ENCODE results near the gene GALP.
A peak's percentile ranks its signal among the peaks of the same experiment; 100 is the strongest.

The GALP gene

DNA sequence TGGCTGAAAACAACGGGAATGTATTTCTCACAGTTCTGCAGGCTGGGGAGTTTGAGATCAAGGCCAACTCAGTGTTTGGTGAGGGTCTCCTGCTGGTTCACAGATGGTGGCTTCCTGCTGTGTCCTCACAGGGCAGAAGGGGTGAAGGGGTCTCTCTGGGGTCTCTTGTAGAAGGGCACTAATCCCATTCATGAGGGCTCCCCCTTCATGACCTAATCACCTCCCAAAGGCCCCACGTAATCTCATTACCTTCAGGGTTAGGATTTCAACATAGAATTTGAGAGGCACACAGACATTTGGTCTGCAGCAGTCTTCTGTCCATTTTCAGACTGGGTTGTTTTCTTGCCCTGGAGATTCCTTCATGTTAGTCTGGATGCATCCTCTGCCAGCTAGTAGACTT is 23.2 kb upstream of the GALP start:
- TF ChIP-seq, protein P1, sequence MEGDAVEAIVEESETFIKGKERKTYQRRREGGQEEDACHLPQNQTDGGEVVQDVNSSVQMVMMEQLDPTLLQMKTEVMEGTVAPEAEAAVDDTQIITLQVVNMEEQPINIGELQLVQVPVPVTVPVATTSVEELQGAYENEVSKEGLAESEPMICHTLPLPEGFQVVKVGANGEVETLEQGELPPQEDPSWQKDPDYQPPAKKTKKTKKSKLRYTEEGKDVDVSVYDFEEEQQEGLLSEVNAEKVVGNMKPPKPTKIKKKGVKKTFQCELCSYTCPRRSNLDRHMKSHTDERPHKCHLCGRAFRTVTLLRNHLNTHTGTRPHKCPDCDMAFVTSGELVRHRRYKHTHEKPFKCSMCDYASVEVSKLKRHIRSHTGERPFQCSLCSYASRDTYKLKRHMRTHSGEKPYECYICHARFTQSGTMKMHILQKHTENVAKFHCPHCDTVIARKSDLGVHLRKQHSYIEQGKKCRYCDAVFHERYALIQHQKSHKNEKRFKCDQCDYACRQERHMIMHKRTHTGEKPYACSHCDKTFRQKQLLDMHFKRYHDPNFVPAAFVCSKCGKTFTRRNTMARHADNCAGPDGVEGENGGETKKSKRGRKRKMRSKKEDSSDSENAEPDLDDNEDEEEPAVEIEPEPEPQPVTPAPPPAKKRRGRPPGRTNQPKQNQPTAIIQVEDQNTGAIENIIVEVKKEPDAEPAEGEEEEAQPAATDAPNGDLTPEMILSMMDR (IDR thresholded peaks at IDR 0.05; ENCODE audit: low read depth, low read length, poor library complexity, severe bottlenecking): no peak
- TF ChIP-seq EZH2phosphoT487 (IDR thresholded peaks at IDR 0.05; ENCODE audit: borderline replicate concordance, low read length): no peak
- no peak overlapping the region for H3K27ac ChIP-seq (ENCODE audit: low read depth, low read length)
- H3K4me2 ChIP-seq (ENCODE audit: low read length): no peak overlapping the region
- H3K4me1 ChIP-seq (ENCODE audit: control insufficient read depth, low read length): no peaks in the 10 kb centered on the region
- peaks cover 25% of the 10 kb centered on the region for H3K79me2 ChIP-seq (ENCODE audit: control insufficient read depth, low read length)
- peaks cover 27% of the 10 kb centered on the region for H3K36me3 ChIP-seq (ENCODE audit: control insufficient read depth, low read length)
- H3K9me3 ChIP-seq (ENCODE audit: control insufficient read depth, insufficient read depth, low read length): no peaks in the 10 kb centered on the region
- no peaks in the 10 kb centered on the region for H4K20me1 ChIP-seq (ENCODE audit: control insufficient read depth, insufficient read depth, low read depth, low read length)
- H3K27me3 ChIP-seq (ENCODE audit: control insufficient read depth, low read length): no peaks in the 10 kb centered on the region
- no peaks in the 10 kb centered on the region for H3K9me2 ChIP-seq (replicated peaks; ENCODE audit: control insufficient read depth, low read length)
- no peaks in the 10 kb centered on the region for H3F3A ChIP-seq (ENCODE audit: control insufficient read depth, insufficient read depth)
- no peak overlapping the region for H3K4me3 ChIP-seq (ENCODE audit: low read length)

DNA sequence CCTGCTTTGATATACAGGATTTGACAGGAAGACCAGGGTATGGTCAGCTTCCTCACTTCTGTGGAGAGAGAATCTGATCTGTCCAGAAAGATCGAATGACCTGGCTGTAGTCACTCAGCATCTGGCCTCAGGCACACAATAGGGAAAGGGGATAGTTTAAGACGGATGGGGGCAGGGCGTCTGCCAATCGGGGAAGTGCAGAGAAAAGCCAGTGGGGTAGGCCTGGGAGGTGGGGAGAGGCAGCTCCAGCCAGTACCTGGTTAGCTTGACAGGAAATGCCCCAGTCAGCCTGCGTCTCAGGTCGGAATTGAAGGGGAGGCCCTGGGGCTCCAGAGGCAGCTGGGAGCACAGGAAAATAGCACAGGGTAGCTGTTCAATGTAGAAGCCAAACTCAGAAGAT is 22.3 kb upstream of the GALP start:
- H3K27me3 ChIP-seq (ENCODE audit: control insufficient read depth, low read length): no peaks in the 10 kb centered on the region
- no peak overlapping the region for H3K4me2 ChIP-seq (ENCODE audit: low read length)
- no peaks in the 10 kb centered on the region for H4K20me1 ChIP-seq (ENCODE audit: control insufficient read depth, insufficient read depth, low read depth, low read length)
- H3K4me1 ChIP-seq (ENCODE audit: control insufficient read depth, low read length): no peaks in the 10 kb centered on the region
- TF ChIP-seq EZH2phosphoT487 (IDR thresholded peaks at IDR 0.05; ENCODE audit: borderline replicate concordance, low read length): no peak
- no peak overlapping the region for H3K27ac ChIP-seq (ENCODE audit: low read depth, low read length)
- peaks cover 21% of the 10 kb centered on the region for H3K36me3 ChIP-seq (ENCODE audit: control insufficient read depth, low read length)
- H3K79me2 ChIP-seq (ENCODE audit: control insufficient read depth, low read length): peaks cover 25% of the 10 kb centered on the region
- H3F3A ChIP-seq (ENCODE audit: control insufficient read depth, insufficient read depth): no peaks in the 10 kb centered on the region
- no peaks in the 10 kb centered on the region for H3K9me3 ChIP-seq (ENCODE audit: control insufficient read depth, insufficient read depth, low read length)
- no peak overlapping the region for H3K4me3 ChIP-seq (ENCODE audit: low read length)
- H3K9me2 ChIP-seq (replicated peaks; ENCODE audit: control insufficient read depth, low read length): no peaks in the 10 kb centered on the region

DNA sequence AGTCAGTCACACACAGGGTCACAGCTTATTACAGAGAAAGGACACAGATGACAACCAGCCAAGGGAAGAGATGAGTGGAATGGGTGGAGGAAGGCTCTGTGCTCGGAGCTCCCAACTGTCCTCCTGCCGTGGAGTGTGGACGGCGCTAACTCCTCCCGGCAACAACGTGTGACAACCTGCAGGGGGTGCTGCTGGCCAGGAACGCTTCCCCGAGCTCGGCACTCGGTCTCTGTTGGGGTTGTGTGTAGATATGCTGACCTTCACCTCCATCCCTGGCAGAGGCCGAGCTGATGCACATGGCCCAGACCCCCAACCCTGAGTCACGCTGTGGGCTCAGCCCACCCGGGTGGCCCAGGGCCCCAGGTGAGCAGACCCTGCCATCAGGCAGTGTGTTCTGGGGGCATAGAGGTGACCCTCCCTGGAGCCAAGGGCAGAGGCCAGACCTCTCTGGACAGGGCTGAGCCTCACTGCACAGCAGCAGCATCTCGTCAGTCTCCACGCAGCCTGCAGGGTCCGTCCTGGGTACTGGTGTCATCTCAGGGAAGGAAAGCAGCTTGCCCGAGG is 20.6 kb upstream of the GALP start:
- TF ChIP-seq, protein P1 (IDR thresholded peaks at IDR 0.05; ENCODE audit: low read depth, low read length, poor library complexity, severe bottlenecking): peak; percentile 50
- no peak for TF ChIP-seq EZH2phosphoT487 (IDR thresholded peaks at IDR 0.05; ENCODE audit: borderline replicate concordance, low read length)
- Histone ChIP-seq H3K4me1 (ENCODE audit: control insufficient read depth, low read length) (no peaks in the 10 kb centered on the region), H3F3A (ENCODE audit: control insufficient read depth, insufficient read depth) (no peaks in the 10 kb centered on the region), H3K9me3 (ENCODE audit: control insufficient read depth, insufficient read depth, low read length) (no peaks in the 10 kb centered on the region), H3K4me2 (ENCODE audit: low read length) (no peak overlapping the region), H4K20me1 (ENCODE audit: control insufficient read depth, insufficient read depth, low read depth, low read length) (no peaks in the 10 kb centered on the region), H3K27me3 (ENCODE audit: control insufficient read depth, low read length) (no peaks in the 10 kb centered on the region), H3K79me2 (ENCODE audit: control insufficient read depth, low read length) (peaks cover 18% of the 10 kb centered on the region), H3K27ac (ENCODE audit: low read depth, low read length) (no peak overlapping the region), H3K9me2 (replicated peaks; ENCODE audit: control insufficient read depth, low read length) (no peaks in the 10 kb centered on the region), H3K4me3 (ENCODE audit: low read length) (no peak overlapping the region), H3K36me3 (ENCODE audit: control insufficient read depth, low read length) (peaks cover 21% of the 10 kb centered on the region)

DNA sequence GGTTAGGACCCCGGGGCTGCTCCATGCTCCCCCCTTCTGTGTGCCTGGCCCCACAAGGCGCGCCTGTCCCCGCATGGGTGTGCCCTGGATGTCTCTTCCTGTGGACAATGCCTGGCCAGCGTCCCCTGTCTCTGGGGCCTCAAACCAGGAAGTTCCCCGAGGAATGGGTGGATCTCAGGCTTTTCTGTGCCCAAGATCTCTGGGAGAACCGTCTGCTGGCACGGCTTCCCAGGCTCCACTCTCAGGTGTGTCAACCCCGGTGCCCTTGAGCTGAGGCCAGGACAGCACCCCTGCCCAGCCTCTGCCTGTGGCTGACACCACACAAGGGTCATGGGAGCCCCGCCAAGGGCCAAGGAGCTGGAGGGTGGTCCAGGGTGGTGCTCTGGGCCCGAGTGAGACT is 19.0 kb upstream of the GALP start:
- no peaks in the 10 kb centered on the region for H3F3A ChIP-seq (ENCODE audit: control insufficient read depth, insufficient read depth)
- H4K20me1 ChIP-seq (ENCODE audit: control insufficient read depth, insufficient read depth, low read depth, low read length): no peaks in the 10 kb centered on the region
- H3K9me3 ChIP-seq (ENCODE audit: control insufficient read depth, insufficient read depth, low read length): no peaks in the 10 kb centered on the region
- no peak overlapping the region for H3K27ac ChIP-seq (ENCODE audit: low read depth, low read length)
- TF ChIP-seq, protein P1 (IDR thresholded peaks at IDR 0.05; ENCODE audit: low read depth, low read length, poor library complexity, severe bottlenecking): no peak
- no peak for TF ChIP-seq EZH2phosphoT487 (IDR thresholded peaks at IDR 0.05; ENCODE audit: borderline replicate concordance, low read length)
- no peaks in the 10 kb centered on the region for H3K27me3 ChIP-seq (ENCODE audit: control insufficient read depth, low read length)
- H3K4me3 ChIP-seq (ENCODE audit: low read length): no peak overlapping the region
- no peak overlapping the region for H3K4me2 ChIP-seq (ENCODE audit: low read length)
- no peaks in the 10 kb centered on the region for H3K9me2 ChIP-seq (replicated peaks; ENCODE audit: control insufficient read depth, low read length)
- peaks cover 21% of the 10 kb centered on the region for H3K36me3 ChIP-seq (ENCODE audit: control insufficient read depth, low read length)
- H3K4me1 ChIP-seq (ENCODE audit: control insufficient read depth, low read length): no peaks in the 10 kb centered on the region
- peaks cover 12% of the 10 kb centered on the region; the same call in 1 of the 2 replicates for H3K79me2 ChIP-seq (ENCODE audit: control insufficient read depth, low read length)
